Vagina (tissue), 2 donors: ENCODE data around the gene SCN2A.

Source experiments
- POLR2A ChIP-seq, 2 donors: fragments of 450-650 bp; IDR thresholded peaks; one replicate each; pipeline ENCODE4 v1.6.1; 2017; ENCODE audit warnings: antibody characterized with exemption in 2 of 2, mild to moderate bottlenecking in 2 of 2, moderate library complexity in 2 of 2
- POLR2AphosphoS5 ChIP-seq, 2 donors: sonication (generic); formaldehyde crosslinking; IDR thresholded peaks; one replicate each; pipeline ENCODE4 v1.9.0; 2017; ENCODE audit warnings: antibody characterized with exemption in 2 of 2, mild to moderate bottlenecking in 2 of 2, low read depth in 1 of 2; ENCODE audit not compliant: insufficient read depth in 1 of 2
- TF ChIP-seq, protein P1 (sequence below), 3 experiments: fragments of 450-650 bp in 2 of 3; fragments of 200-600 bp in 1 of 3; sonication (generic) in 1 of 3; IDR thresholded peaks; one replicate each; pipeline ENCODE4 v1.5.1; 2017 to 2019; ENCODE audit warnings: antibody characterized with exemption in 3 of 3, mild to moderate bottlenecking in 2 of 3, moderate library complexity in 2 of 3

DNA sequence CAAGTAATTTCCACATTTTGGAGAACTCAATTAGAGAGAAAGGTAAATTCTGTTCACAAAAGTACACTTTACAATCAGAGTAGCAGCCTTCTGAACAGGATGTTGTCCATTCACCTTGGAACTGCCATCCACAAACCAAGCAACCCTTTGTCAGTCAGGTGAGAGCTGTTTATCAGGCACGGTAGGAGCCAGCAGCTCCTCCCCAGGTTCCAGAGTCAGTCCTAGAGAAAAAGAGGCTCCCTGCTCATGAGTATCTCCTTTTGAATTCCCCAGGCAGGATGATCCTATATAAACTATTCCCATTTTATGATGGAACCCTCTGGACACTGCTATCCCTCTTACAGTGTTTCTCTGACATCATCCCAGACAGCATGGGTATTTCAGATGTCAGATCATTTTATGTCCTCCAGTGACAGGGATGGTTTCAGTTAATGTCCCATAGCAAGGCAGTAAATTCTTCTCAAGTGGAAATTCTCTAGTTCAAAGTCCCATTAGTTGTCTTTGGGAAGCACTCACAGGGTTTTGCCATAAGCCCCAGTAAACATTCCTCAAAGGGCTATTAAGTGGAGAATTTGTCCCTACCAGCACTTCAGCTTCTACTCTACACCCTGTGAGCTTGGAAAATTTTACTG, 195.8 kb downstream of the SCN2A start:
- TF ChIP-seq, protein P1, sequence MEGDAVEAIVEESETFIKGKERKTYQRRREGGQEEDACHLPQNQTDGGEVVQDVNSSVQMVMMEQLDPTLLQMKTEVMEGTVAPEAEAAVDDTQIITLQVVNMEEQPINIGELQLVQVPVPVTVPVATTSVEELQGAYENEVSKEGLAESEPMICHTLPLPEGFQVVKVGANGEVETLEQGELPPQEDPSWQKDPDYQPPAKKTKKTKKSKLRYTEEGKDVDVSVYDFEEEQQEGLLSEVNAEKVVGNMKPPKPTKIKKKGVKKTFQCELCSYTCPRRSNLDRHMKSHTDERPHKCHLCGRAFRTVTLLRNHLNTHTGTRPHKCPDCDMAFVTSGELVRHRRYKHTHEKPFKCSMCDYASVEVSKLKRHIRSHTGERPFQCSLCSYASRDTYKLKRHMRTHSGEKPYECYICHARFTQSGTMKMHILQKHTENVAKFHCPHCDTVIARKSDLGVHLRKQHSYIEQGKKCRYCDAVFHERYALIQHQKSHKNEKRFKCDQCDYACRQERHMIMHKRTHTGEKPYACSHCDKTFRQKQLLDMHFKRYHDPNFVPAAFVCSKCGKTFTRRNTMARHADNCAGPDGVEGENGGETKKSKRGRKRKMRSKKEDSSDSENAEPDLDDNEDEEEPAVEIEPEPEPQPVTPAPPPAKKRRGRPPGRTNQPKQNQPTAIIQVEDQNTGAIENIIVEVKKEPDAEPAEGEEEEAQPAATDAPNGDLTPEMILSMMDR (IDR thresholded peaks at IDR 0.05): no peak
- no peak for TF ChIP-seq POLR2AphosphoS5 (IDR thresholded peaks at IDR 0.05; ENCODE audit: insufficient read depth in 1 of 2, low read depth in 1 of 2)
- no peak for TF ChIP-seq POLR2A (IDR thresholded peaks at IDR 0.05)
